B cell (primary cell): ENCODE data around the gene HIF3A. TPM values are rescaled to one million over a fixed set of nuclear protein-coding genes. Genes with fewer than 3 reads are reported as not detected.

Experiments
- ATAC-seq: fragments of 200-7000 bp; cut with Tn5 transposase; one replicate; pipeline ENCODE4 v1.10.0; 2021; ENCODE audit warnings: low read depth, mild to moderate bottlenecking, moderate number of reproducible peaks, moderate library complexity
- CTCF ChIA-PET: fragments of 350-600 bp; sonication (Branson Sonifier 250); formaldehyde crosslinking; loops from one replicate; lab custom pipeline; 2021; ENCODE audit warnings: antibody characterized with exemption, inconsistent platforms; lab: Charles Lee
- POLR2A ChIA-PET: fragments of 350-600 bp; sonication (Branson Sonifier 250); formaldehyde crosslinking; loops from one replicate; lab custom pipeline; 2021; ENCODE audit warnings: antibody characterized with exemption; lab: Charles Lee
- DNase-seq: peaks from one replicate; pipeline ENCODE4 v3.0.0; 2013
- H2AFZ ChIP-seq: 2 replicates; pipeline ENCODE4 v1.6.1; 2012; ENCODE audit warnings: mild to moderate bottlenecking, low read depth, low read length; ENCODE audit not compliant: insufficient read depth, poor library complexity, severe bottlenecking
- H3K27ac ChIP-seq, 2 donors: 1 replicate in 1 of 2; 2 replicates in 1 of 2; pipeline ENCODE4 v1.5.1; 2012 to 2013; ENCODE audit warnings: low read length in 2 of 2, mild to moderate bottlenecking in 2 of 2, moderate library complexity in 1 of 2
- H3K27me3 ChIP-seq, 4 experiments: fragments of 200-600 bp in 1 of 4; sonication (generic) in 1 of 4; replicated peaks in 1 of 4; 1 replicate in 2 of 4; 2 replicates in 2 of 4; pipeline versions ENCODE4 v1.6.1 to v1.7.0; 2013 to 2016; ENCODE audit warnings: low read length in 3 of 4, mild to moderate bottlenecking in 2 of 4, mixed read lengths in 1 of 4, moderate library complexity in 1 of 4; ENCODE audit not compliant: insufficient read depth in 4 of 4, control insufficient read depth in 3 of 4; ENCODE audit errors: control extremely low read depth in 1 of 4
- H3K36me3 ChIP-seq, 2 experiments: replicated peaks in 1 of 2; 1 replicate in 1 of 2; 2 replicates in 1 of 2; pipeline versions ENCODE4 v1.6.1 to v1.7.1; 2013; ENCODE audit warnings: low read length in 1 of 2; ENCODE audit not compliant: insufficient read depth in 2 of 2, control insufficient read depth in 1 of 2; ENCODE audit errors: control extremely low read depth in 1 of 2, extremely low read depth in 1 of 2
- H3K4me1 ChIP-seq, 2 donors: fragments of 200-600 bp in 1 of 2; sonication (generic) in 1 of 2; 1 replicate in 1 of 2; 2 replicates in 1 of 2; pipeline versions ENCODE4 v1.5.1 to v1.6.1; 2013 to 2017; ENCODE audit warnings: low read length in 2 of 2; ENCODE audit not compliant: control insufficient read depth in 2 of 2, insufficient read depth in 2 of 2
- H3K4me2 ChIP-seq: replicated peaks from 2 replicates; pipeline ENCODE3; 2012; ENCODE audit warnings: mild to moderate bottlenecking, low read depth, low read length; ENCODE audit not compliant: poor library complexity, severe bottlenecking
- H3K4me3 ChIP-seq, 5 experiments: fragments of 200-600 bp in 1 of 5; sonication (generic) in 1 of 5; 1 replicate in 3 of 5; 2 replicates in 2 of 5; pipeline versions ENCODE4 v1.5.1 to v1.7.0; 2011 to 2016; ENCODE audit warnings: low read length in 4 of 5, mild to moderate bottlenecking in 4 of 5, low read depth in 2 of 5, control low read depth in 1 of 5, moderate library complexity in 1 of 5; ENCODE audit not compliant: insufficient read depth in 1 of 5; ENCODE audit errors: control extremely low read depth in 1 of 5, extremely low read depth in 1 of 5
- H3K79me2 ChIP-seq: fragments of 200-600 bp; sonication (generic); one replicate; pipeline ENCODE4 v1.6.0; 2016; ENCODE audit warnings: low read length; ENCODE audit not compliant: control insufficient read depth, insufficient read depth
- H3K9ac ChIP-seq: fragments of 200-600 bp; sonication (generic); 2 replicates; pipeline ENCODE4 v1.6.1; 2017; ENCODE audit warnings: mild to moderate bottlenecking, low read length, moderate library complexity
- H3K9me3 ChIP-seq, 3 donors: one replicate each; pipeline versions ENCODE4 v1.6.1 to v1.7.1; 2013; ENCODE audit warnings: low read length in 2 of 3; ENCODE audit not compliant: control insufficient read depth in 2 of 3, insufficient read depth in 1 of 3; ENCODE audit errors: control extremely low read depth in 1 of 3
- H4K20me1 ChIP-seq: 2 replicates; pipeline ENCODE4 v1.6.0; 2012; ENCODE audit warnings: mild to moderate bottlenecking, low read length; ENCODE audit not compliant: insufficient read depth, control insufficient read depth, poor library complexity, severe bottlenecking
- H3K27ac Mint-ChIP-seq: one replicate; pipeline ENCODE4 v1.8.0; 2021; ENCODE audit warnings: mixed read lengths
- H3K27me3 Mint-ChIP-seq: one replicate; pipeline ENCODE4 v1.8.0; 2021; ENCODE audit warnings: mixed read lengths
- H3K4me1 Mint-ChIP-seq: one replicate; pipeline ENCODE4 v1.8.0; 2021; ENCODE audit warnings: mixed read lengths
- H3K4me3 Mint-ChIP-seq: one replicate; pipeline ENCODE4 v1.8.0; 2021; ENCODE audit warnings: mixed read lengths
- H3K9me3 Mint-ChIP-seq: one replicate; pipeline ENCODE4 v1.8.0; 2022; ENCODE audit warnings: mixed read lengths; ENCODE audit not compliant: insufficient read depth
- CTCF ChIP-seq: fragments of 200-600 bp; IDR thresholded peaks from one replicate; pipeline ENCODE4 v1.8.0; 2022; ENCODE audit warnings: antibody characterized with exemption, mild to moderate bottlenecking
- EZH2 ChIP-seq: IDR thresholded peaks from 2 replicates; pipeline ENCODE4 v1.6.1; 2012; ENCODE audit warnings: borderline replicate concordance, low read depth, mild to moderate bottlenecking, moderate library complexity, low read length; ENCODE audit not compliant: insufficient read depth, poor library complexity, severe bottlenecking
- WGBS: methylation state at CpG from one replicate; pipeline ENCODE4 v1.1.5; 2013; ENCODE audit warnings: missing lambda C conversion rate; ENCODE audit not compliant: insufficient coverage; 5-methylcytosine and 5-hydroxymethylcytosine counted together
- intact Hi-C: fragments of 100-400 bp; cut with micrococcal nuclease; formaldehyde crosslinking; loops from one replicate; pipeline ENCODE4 v1.10.0; 2022
- polyA plus RNA-seq: library from polyadenylated mRNA; depleted of rRNA; stranded (reverse); fragments of >200 nt; gene quantifications from 2 replicates; pipeline ENCODE4 v1.2.3, GENCODE V29; 2012
- total RNA-seq, 2 donors: library from RNA; stranded (reverse); fragments of 120-200 nt in 1 of 2; gene quantifications; 1 replicate in 1 of 2; 2 replicates in 1 of 2; pipeline versions ENCODE4 v1.2.3 to v1.2.4, GENCODE V29; 2013 to 2022

The HIF3A gene
- total and polyA plus RNA-seq, 2 donors (not counting 1 experiment from before 2014, with no cell fraction given): not detected

- no peak overlapping the region for H3K9ac ChIP-seq
- no peak overlapping the region for H3K27ac ChIP-seq
- peaks cover 2% of the 10 kb centered on the region for H3K9me3 Mint-ChIP-seq
- H3K27me3 ChIP-seq: peaks cover 0 to 19% (median 0%) of the 10 kb centered on the region in 4 experiments
- no peaks in the 10 kb centered on the region for H3K4me1 Mint-ChIP-seq
- ATAC-seq: no peak
- no peaks in the 10 kb centered on the region for H3K4me1 ChIP-seq
- no peaks in the 10 kb centered on the region for H4K20me1 ChIP-seq
- peaks cover 3 to 25% (median 5%) of the 10 kb centered on the region in 3 donors for H3K9me3 ChIP-seq
- H3K4me2 ChIP-seq: no peak overlapping the region
- H3K4me3 ChIP-seq: no peak overlapping the region
- no peak overlapping the region for H3K4me3 Mint-ChIP-seq
- intact Hi-C loops: no loop called here
- H3K27ac Mint-ChIP-seq: no peak overlapping the region
- POLR2A ChIA-PET: no interaction called here
- peaks cover 6% of the 10 kb centered on the region for H3K27me3 Mint-ChIP-seq
- no peak overlapping the region for H2AFZ ChIP-seq
- 86% methylated on average over 5 of the region's 6 CpGs for WGBS
- TF ChIP-seq CTCF (no peak), EZH2 (no peak)
- CTCF ChIA-PET: no interaction called here
- H3K36me3 ChIP-seq: no peaks in the 10 kb centered on the region
- H3K79me2 ChIP-seq: no peaks in the 10 kb centered on the region
- DNase-seq: no peak
Observed at GRCh38 chr19:46288896-46289588, 7.8 kb upstream of the HIF3A start.
